Right atrium auricular region (tissue), 2 donors: ENCODE measurements around the gene METRN. TPM values are rescaled to one million over a fixed set of nuclear protein-coding genes. Genes with fewer than 3 reads are reported as not detected.

Source experiments
- DNase-seq: peaks from one replicate; pipeline ENCODE4 v3.0.0-alpha.2; 2019; ENCODE audit warnings: low spot score
- H3K27ac ChIP-seq, 2 donors: fragments of 200-600 bp; sonication (generic); 1 replicate in 1 of 2; 2 replicates in 1 of 2; pipeline ENCODE4 v1.5.1; 2016 to 2019
- H3K27me3 ChIP-seq, 2 donors: fragments of 200-600 bp; sonication (generic); one replicate each; pipeline versions ENCODE4 v1.5.1 to v1.6.0; 2017 to 2019
- H3K36me3 ChIP-seq: fragments of 200-600 bp; sonication (generic); one replicate; pipeline ENCODE4 v1.5.1; 2016
- H3K4me1 ChIP-seq, 2 donors: fragments of 200-600 bp; sonication (generic); one replicate each; pipeline versions ENCODE4 v1.5.1 to v1.6.0; 2017 to 2019
- H3K4me3 ChIP-seq, 2 donors: fragments of 200-600 bp; sonication (generic); 1 replicate in 1 of 2; 2 replicates in 1 of 2; pipeline ENCODE4 v1.5.1; 2017 to 2019; ENCODE audit warnings: mild to moderate bottlenecking in 1 of 2, moderate library complexity in 1 of 2
- H3K9me3 ChIP-seq, 2 donors: fragments of 200-600 bp; sonication (generic); one replicate each; pipeline ENCODE4 v1.5.1; 2019
- CTCF ChIP-seq, 2 donors: fragments of 200-600 bp; sonication (generic); IDR thresholded peaks; one replicate each; pipeline ENCODE4 v1.5.1; 2019; ENCODE audit warnings: antibody characterized with exemption in 2 of 2
- total RNA-seq, 2 donors: library from RNA; depleted of rRNA; stranded (reverse); fragments of >200 nt; gene quantifications; one replicate each; pipeline ENCODE4 v1.1.0, GENCODE V29; 2016

Gene METRN
- total RNA-seq, 2 donors from 2014 or later: 58.9 to 61.3 TPM

- Histone ChIP-seq H3K27ac (no peak overlapping the region), H3K27me3 (no peaks in the 10 kb centered on the region), H3K36me3 (no peaks in the 10 kb centered on the region), H3K4me3 (no peak overlapping the region), H3K4me1 (no peaks in the 10 kb centered on the region), H3K9me3 (no peaks in the 10 kb centered on the region)
- DNase-seq: no peak
- no peak for TF ChIP-seq CTCF (IDR thresholded peaks at IDR 0.05)
These were observed 52.1 kb downstream of the METRN start for GRCh38 chr16:766820-767640.

- Histone ChIP-seq H3K9me3 (no peaks in the 10 kb centered on the region), H3K4me1 (no peaks in the 10 kb centered on the region), H3K27ac (no peak overlapping the region), H3K4me3 (no peak overlapping the region), H3K36me3 (no peaks in the 10 kb centered on the region), H3K27me3 (no peaks in the 10 kb centered on the region)
- no peak for DNase-seq
- no peak for TF ChIP-seq CTCF (IDR thresholded peaks at IDR 0.05)
These were observed 52.9 kb downstream of the METRN start for GRCh38 chr16:767743-768235.

DNA sequence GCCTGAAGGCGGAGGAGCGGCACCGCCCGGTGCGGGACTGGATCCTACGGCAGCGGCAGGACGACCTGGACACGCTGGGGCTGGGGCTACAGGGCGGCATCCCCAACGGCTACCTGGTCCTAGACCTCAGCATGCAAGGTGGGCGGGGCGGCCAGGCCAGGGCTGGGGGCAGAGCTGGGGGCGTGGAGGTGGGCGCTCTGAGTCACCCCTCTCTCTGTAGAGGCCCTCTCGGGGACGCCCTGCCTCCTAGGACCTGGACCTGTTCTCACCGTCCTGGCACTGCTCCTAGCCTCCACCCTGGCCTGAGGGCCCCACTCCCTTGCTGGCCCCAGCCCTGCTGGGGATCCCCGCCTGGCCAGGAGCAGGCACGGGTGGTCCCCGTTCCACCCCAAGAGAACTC, 53.5 kb downstream of the METRN start:
- Histone ChIP-seq H3K9me3 (no peaks in the 10 kb centered on the region), H3K36me3 (no peaks in the 10 kb centered on the region), H3K4me3 (no peak overlapping the region), H3K27me3 (no peaks in the 10 kb centered on the region), H3K4me1 (no peaks in the 10 kb centered on the region), H3K27ac (no peak overlapping the region)
- DNase-seq: no peak
- TF ChIP-seq CTCF (IDR thresholded peaks at IDR 0.05): no peak

Other genes starting within 250 kb of the METRN start
- 10 to 100 TPM; 18.5 to 28.1 TPM for gene CAPN15, start 187.4 kb upstream of the METRN start, total RNA-seq
- not detected for gene PRR35, start 154.7 kb upstream of the METRN start, total RNA-seq
- under 1 TPM; 0.43 to 0.74 TPM for gene NHLRC4, start 148.1 kb upstream of the METRN start, total RNA-seq
- 10 to 100 TPM; 20.8 to 21.0 TPM for gene PIGQ, start 145.2 kb upstream of the METRN start, total RNA-seq
- gene RAB40C, start 125.1 kb upstream of the METRN start, total RNA-seq: 10 to 100 TPM; 11.1 to 13.5 TPM
- under 1 TPM; 0.52 to 0.71 TPM for gene WFIKKN1, start 84.1 kb upstream of the METRN start, total RNA-seq
- 100 to 1,000 TPM; 103 to 137 TPM for gene METTL26, start 78.8 kb upstream of the METRN start, total RNA-seq
- gene MCRIP2, start 73.3 kb upstream of the METRN start, total RNA-seq: 100 to 1,000 TPM; 110 to 121 TPM
- gene WDR90, start 65.8 kb upstream of the METRN start, total RNA-seq: 1 to 10 TPM; 3.0 to 5.7 TPM
- gene RHOT2, start 47.0 kb upstream of the METRN start, total RNA-seq: 10 to 100 TPM; 37.8 to 42.8 TPM
- 1 to 10 TPM in 1 of 2 donors, under 1 TPM in 1; 0.67 to 1.3 TPM for gene RHBDL1, start 39.4 kb upstream of the METRN start, total RNA-seq
- gene STUB1, start 34.7 kb upstream of the METRN start, total RNA-seq: 100 to 1,000 TPM; 135 to 186 TPM
- 10 to 100 TPM; 76.4 to 82.1 TPM for gene JMJD8, start 30.8 kb upstream of the METRN start, total RNA-seq
- gene WDR24, start 24.7 kb upstream of the METRN start, total RNA-seq: 10 to 100 TPM in 1 of 2 donors, 1 to 10 TPM in 1; 8.1 to 10.3 TPM
- gene FBXL16, start 9.3 kb upstream of the METRN start, total RNA-seq: 1 to 10 TPM; 1.3 to 1.7 TPM
- gene ANTKMT, start 6.0 kb downstream of the METRN start, total RNA-seq: 10 to 100 TPM; 36.5 to 37.5 TPM
- under 1 TPM; 0.43 to 0.56 TPM for gene CCDC78, start 11.3 kb downstream of the METRN start, total RNA-seq
- 1 to 10 TPM; 9.6 to 9.7 TPM for gene HAGHL, start 12.0 kb downstream of the METRN start, total RNA-seq
- 10 to 100 TPM; 23.3 to 25.5 TPM for gene CIAO3, start 25.9 kb downstream of the METRN start, total RNA-seq
- 10 to 100 TPM; 44.8 to 94.6 TPM for gene MSLN, start 45.6 kb downstream of the METRN start, total RNA-seq
- 10 to 100 TPM; 11.4 to 13.2 TPM for gene RPUSD1, start 73.3 kb downstream of the METRN start, total RNA-seq
- 1 to 10 TPM; 1.8 to 2.3 TPM for gene CHTF18, start 73.5 kb downstream of the METRN start, total RNA-seq
- gene GNG13, start 85.6 kb downstream of the METRN start, total RNA-seq: not detected